Measurements from ENCODE around the gene SHMT1.

GRCh38 chr17:18331879-18332278 lies 31.5 kb downstream of the SHMT1 start:
- TF ChIP-seq POLR2A (IDR thresholded peaks at IDR 0.05; ENCODE audit: low read depth, low read length) (no peak), CTCF (conservative IDR thresholded peaks at IDR 0.05; ENCODE audit: low read depth, low read length) (no peak), NFE2L2 (IDR thresholded peaks at IDR 0.05; ENCODE audit: low read depth, low read length) (no peak), CHD1 (IDR thresholded peaks at IDR 0.05; ENCODE audit: low read depth, low read length) (no peak), CEBPB (IDR thresholded peaks at IDR 0.05; ENCODE audit: low read depth, low read length) (no peak), USF2 (IDR thresholded peaks at IDR 0.05; ENCODE audit: low read depth, low read length) (no peak), RAD21 (IDR thresholded peaks at IDR 0.05; ENCODE audit: low read length) (no peak), RCOR1 (IDR thresholded peaks at IDR 0.05; ENCODE audit: insufficient replicate concordance, low read length) (no peak), RFX5 (IDR thresholded peaks at IDR 0.05; ENCODE audit: low read depth, low read length) (no peak), SMC3 (IDR thresholded peaks at IDR 0.05; ENCODE audit: low read depth, low read length) (no peak)

All from IMR-90 (cell line).